Astrocyte of the cerebellum (primary cell): ENCODE data around the gene DRAM2.

ENCODE experiments used
- DNase-seq: peaks from one replicate; pipeline ENCODE4 v3.0.0-alpha.2; 2011; ENCODE audit warnings: low read depth
- H3K4me3 ChIP-seq: 2 replicates; pipeline ENCODE4 v1.5.1; 2011; ENCODE audit warnings: mild to moderate bottlenecking, low read depth, low read length, moderate library complexity
- in situ Hi-C: cut with HindIII; loops from 2 replicates; pipeline ENCODE4 v1.10.0; 2017; ENCODE audit warnings: low sequenced_read_pairs
- TF ChIP-seq, protein P1 (sequence below): IDR thresholded peaks from 2 replicates; pipeline ENCODE4 v1.5.1; 2012; ENCODE audit warnings: low read length, low read depth, moderate library complexity, mild to moderate bottlenecking; ENCODE audit errors: missing control alignments

Gene DRAM2

DNA sequence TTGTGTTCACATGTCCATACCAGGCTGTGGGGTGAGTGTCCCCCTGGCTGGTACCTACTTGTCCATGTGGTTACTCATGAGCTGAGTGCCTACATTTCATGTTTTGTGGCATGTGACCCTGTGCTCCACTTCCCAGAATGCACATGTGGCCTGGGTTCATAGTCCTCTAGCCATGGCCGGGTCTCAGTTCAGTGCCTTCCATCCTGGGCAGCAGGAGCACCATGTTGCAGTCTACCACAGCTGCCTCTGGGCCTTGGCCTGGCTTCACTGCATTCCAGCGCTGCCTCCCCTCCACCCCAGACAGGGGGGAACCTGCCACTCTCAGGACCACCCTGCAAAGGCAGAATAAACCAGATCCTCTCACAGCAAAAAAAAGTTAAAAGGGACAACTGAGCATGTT is 5.6 kb upstream of the DRAM2 start:
- TF ChIP-seq, protein P1, sequence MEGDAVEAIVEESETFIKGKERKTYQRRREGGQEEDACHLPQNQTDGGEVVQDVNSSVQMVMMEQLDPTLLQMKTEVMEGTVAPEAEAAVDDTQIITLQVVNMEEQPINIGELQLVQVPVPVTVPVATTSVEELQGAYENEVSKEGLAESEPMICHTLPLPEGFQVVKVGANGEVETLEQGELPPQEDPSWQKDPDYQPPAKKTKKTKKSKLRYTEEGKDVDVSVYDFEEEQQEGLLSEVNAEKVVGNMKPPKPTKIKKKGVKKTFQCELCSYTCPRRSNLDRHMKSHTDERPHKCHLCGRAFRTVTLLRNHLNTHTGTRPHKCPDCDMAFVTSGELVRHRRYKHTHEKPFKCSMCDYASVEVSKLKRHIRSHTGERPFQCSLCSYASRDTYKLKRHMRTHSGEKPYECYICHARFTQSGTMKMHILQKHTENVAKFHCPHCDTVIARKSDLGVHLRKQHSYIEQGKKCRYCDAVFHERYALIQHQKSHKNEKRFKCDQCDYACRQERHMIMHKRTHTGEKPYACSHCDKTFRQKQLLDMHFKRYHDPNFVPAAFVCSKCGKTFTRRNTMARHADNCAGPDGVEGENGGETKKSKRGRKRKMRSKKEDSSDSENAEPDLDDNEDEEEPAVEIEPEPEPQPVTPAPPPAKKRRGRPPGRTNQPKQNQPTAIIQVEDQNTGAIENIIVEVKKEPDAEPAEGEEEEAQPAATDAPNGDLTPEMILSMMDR, result no peak
- no peak for DNase-seq
- in situ Hi-C loops, result no loop called here
- H3K4me3 ChIP-seq, result no peak overlapping the region

DNA sequence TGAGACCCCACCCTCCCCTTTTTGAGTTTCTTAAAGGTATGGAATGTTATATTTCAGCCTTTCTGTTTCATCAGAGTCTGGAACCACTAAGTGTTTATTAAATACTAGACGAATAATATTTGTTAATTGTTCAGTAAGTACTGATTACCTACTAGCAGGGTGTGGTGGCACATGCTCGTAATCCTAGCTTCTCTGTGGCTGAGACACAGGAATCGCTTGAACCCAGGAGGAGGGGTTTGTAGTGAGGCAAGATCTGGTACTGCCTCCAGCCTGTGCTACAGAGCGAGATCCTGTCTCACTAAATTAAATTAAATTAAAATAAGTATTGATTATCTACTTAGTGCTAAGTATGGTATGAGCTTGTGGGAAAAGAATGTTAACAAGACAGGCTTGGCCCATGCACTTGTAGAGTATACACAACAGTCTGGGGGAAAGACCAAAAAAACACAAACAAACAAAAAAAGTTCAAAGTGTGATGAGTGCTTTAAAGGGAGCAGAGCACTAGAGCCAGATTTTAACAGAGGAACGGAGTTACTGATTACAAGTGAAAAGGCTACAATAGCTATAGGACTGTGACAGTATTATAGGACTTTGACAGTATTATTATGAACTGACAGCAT is 2.6 kb upstream of the DRAM2 start:
- TF ChIP-seq, protein P1, result no peak
- DNase-seq, result no peak
- H3K4me3 ChIP-seq, result no peak overlapping the region
- in situ Hi-C loops, result no loop called here

DNA sequence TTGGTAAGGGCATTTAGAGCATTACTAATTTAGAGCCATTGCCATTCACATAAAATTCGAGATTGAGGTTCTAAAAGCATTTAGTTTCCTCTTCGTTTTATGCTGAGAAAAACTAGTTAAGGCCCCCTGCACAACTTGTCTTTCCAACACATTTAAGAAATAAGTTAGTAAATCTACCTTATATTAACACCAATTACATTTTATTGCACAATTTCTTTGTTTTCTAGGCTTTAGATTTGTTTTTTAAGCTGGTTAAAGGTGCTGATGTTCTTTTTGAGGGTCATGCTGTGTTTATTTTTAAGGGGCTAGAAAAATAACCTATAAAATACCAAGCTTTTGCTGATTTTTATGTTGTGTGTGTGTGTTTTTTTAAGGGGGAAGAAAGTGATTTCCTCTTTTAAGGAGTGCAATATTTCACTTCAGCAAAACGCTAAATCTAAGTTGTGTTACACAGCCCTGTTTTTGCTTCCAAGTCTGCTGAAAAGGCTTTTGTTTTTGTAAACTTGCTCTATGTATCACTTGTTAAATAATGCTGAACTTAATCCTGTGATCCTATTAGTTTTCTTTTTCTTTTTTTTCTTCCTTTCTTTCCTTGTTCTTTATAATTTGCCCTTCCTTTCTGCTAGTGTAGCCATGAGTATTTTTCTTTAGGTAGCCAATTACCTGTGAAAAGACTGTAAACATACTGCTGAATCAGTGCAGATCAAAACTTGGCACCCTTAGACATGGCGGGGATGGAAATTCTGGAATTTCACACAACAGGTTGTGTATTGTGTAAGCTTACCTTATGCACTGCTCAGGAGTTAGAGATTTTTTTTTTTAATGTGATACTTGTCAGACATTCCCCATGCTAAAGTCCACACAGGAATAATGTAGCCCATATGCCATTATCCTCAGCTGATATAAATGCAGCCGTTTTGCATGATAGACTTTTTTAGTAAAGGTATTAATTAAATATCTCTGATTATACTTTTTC is 1.6 kb upstream of the DRAM2 start:
- H3K4me3 ChIP-seq, result peak overlapping the region; percentile 93
- in situ Hi-C loops, result no loop called here
- TF ChIP-seq, protein P1, result no peak
- no peak for DNase-seq

DNA sequence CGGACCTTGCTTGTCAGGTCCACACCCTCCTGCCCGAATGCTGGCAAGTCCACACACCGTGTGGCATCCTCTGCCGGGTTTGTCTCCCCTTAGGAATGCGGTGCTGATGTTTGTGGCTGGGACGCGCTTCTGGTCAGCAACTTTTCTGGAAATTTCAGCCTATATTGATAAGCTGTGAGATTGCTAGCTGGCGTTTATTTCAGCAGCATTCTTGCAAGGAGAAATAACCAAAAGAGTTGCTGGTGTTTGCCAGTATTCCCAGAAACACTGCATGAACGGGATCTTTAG is 731 bp upstream of the DRAM2 start:
- TF ChIP-seq, protein P1, result no peak
- peak overlapping the region; percentile 93 for H3K4me3 ChIP-seq
- in situ Hi-C loops, result no loop called here
- DNase-seq, result peak; percentile 9

DNA sequence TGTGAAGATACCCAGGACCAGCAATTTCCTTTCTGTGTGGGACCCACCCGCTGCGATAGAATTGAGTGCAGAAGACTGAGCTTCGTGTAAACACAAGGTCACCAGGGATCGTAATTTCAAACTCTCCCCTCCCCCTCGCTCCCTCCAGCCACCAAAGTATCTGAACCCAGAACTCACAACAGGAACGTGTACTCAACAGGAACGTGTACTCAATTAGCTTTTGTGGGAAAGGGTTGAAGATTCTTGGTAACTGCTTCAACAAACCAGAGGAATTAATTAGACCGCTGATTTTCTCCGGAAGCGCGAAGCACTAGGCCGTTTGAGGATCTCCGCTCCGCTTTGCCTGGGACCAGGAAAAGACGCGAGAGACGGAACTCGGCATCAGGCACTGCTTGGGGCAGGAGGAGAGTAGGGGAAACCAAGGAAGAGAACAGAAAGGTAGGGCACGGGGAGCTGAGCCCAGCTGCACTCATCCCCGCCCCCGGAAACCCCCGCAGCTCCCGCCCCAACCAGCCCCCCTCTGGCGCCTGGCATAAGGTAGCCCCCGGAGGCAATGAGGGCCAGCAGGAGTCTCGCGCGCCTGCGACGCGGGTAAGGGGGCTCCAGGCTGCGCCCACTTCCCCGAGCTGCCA is 453 bp downstream of the DRAM2 start:
- in situ Hi-C loops, result no loop called here
- peak; percentile 38 for DNase-seq
- TF ChIP-seq, protein P1, result no peak
- H3K4me3 ChIP-seq, result peak overlapping the region; percentile 93

DNA sequence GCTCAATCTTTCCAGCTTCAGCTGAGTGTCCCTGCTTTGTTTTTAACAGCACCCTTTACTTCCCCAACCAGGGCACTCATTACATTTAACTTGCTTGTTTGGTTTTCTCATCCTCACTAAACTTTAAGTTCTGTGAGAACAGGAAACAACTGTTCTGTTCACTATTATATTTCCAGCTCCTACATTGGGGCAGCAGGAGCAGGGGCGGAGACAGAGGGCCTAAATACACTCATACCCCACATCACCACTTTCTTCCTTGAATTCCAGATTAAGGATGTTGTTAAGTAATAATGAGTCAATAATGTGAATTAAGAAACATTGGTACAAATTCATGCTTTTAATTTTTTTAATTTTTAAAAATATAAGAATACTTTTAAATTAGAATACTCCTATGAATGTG is 6.0 kb downstream of the DRAM2 start:
- no peak for DNase-seq
- in situ Hi-C loops, result no loop called here
- H3K4me3 ChIP-seq, result no peak overlapping the region
- TF ChIP-seq, protein P1, result no peak
